CD4-positive, alpha-beta T cell (primary cell): ENCODE data around the gene PRSS50. TPM values are rescaled to one million over a fixed set of nuclear protein-coding genes. Genes with fewer than 3 reads are reported as not detected.

Source experiments
- ATAC-seq: fragments of 200-7000 bp; cut with Tn5 transposase; one replicate; pipeline ENCODE4 v1.10.0; 2022; ENCODE audit warnings: mild to moderate bottlenecking; ENCODE audit not compliant: poor library complexity
- CTCF ChIA-PET: fragments of 350-600 bp; sonication (Branson Sonifier 250); formaldehyde crosslinking; loops from one replicate; lab custom pipeline; 2021; ENCODE audit warnings: antibody characterized with exemption, inconsistent platforms; lab: Charles Lee
- POLR2A ChIA-PET: fragments of 350-600 bp; sonication (Branson Sonifier 250); formaldehyde crosslinking; loops from one replicate; lab custom pipeline; 2021; ENCODE audit warnings: antibody characterized with exemption, inconsistent platforms; lab: Charles Lee
- DNase-seq, 14 experiments: peaks; one replicate each; pipeline ENCODE4 v3.0.0-alpha.2; 2013 to 2020; ENCODE audit warnings: mixed read lengths in 2 of 14
- H3K27ac ChIP-seq, 2 donors: one replicate each; pipeline versions ENCODE4 v1.5.1 to v1.7.0; 2013; ENCODE audit warnings: low read length in 2 of 2, low read depth in 1 of 2, mild to moderate bottlenecking in 1 of 2
- H3K27me3 ChIP-seq, 2 experiments: 1 replicate in 1 of 2; 2 replicates in 1 of 2; pipeline versions ENCODE4 v1.6.1 to v1.7.0; 2013; ENCODE audit warnings: low read length in 2 of 2, control low read depth in 1 of 2, mild to moderate bottlenecking in 1 of 2, moderate library complexity in 1 of 2; ENCODE audit not compliant: insufficient read depth in 2 of 2, control insufficient read depth in 1 of 2
- H3K36me3 ChIP-seq: one replicate; pipeline ENCODE4 v1.6.1; 2013; ENCODE audit warnings: low read length, control low read depth; ENCODE audit not compliant: insufficient read depth
- H3K4me1 ChIP-seq: one replicate; pipeline ENCODE4 v1.6.1; 2013; ENCODE audit warnings: low read length, control low read depth; ENCODE audit not compliant: insufficient read depth
- H3K4me3 ChIP-seq: one replicate; pipeline ENCODE4 v1.5.1; 2013; ENCODE audit warnings: mild to moderate bottlenecking, low read length, moderate library complexity
- H3K9me3 ChIP-seq, 2 experiments: 1 replicate in 1 of 2; 2 replicates in 1 of 2; pipeline versions ENCODE4 v1.6.1 to v1.7.0; 2013; ENCODE audit warnings: low read length in 2 of 2, mild to moderate bottlenecking in 2 of 2, control low read depth in 1 of 2, moderate library complexity in 1 of 2; ENCODE audit not compliant: control insufficient read depth in 1 of 2, insufficient read depth in 1 of 2
- H3K27ac Mint-ChIP-seq: one replicate; pipeline ENCODE4 v1.8.0; 2020; ENCODE audit warnings: mixed read lengths
- H3K27me3 Mint-ChIP-seq: one replicate; pipeline ENCODE4 v1.8.0; 2021; ENCODE audit warnings: mixed read lengths
- H3K36me3 Mint-ChIP-seq: one replicate; pipeline ENCODE4 v1.8.0; 2021; ENCODE audit warnings: low read depth, mixed read lengths
- H3K4me1 Mint-ChIP-seq: one replicate; pipeline ENCODE4 v1.8.0; 2021; ENCODE audit warnings: low read depth, mixed read lengths
- H3K4me3 Mint-ChIP-seq: one replicate; pipeline ENCODE4 v1.8.0; 2020; ENCODE audit warnings: mild to moderate bottlenecking, mixed read lengths
- H3K9me3 Mint-ChIP-seq: one replicate; pipeline ENCODE4 v1.8.0; 2020; ENCODE audit warnings: mixed read lengths
- intact Hi-C, 2 experiments: fragments of 100-400 bp; cut with DNase I in 1 of 2; cut with micrococcal nuclease in 1 of 2; formaldehyde crosslinking; loops; one replicate each; pipeline versions ENCODE4 v1.15.1 to v1.9.0; 2023 to 2025; cut with DNase I, micrococcal nuclease
- total RNA-seq, 174 experiments: library from RNA in 2 of 174; stranded (reverse) in 2 of 174; gene quantifications; one replicate each; pipeline ENCODE4 v1.2.3 and lab custom pipeline; 2021 to 2026
- TF ChIP-seq, protein P1 (sequence below): fragments of 200-600 bp; IDR thresholded peaks from one replicate; pipeline ENCODE4 v1.8.0; 2022; ENCODE audit warnings: antibody characterized with exemption, mild to moderate bottlenecking

PRSS50 gene
- total RNA-seq, 2 experiments from 2014 or later = not detected

GRCh38 chr3:46677411-46677726, 40.3 kb downstream of the PRSS50 start:
- POLR2A ChIA-PET = no interaction called here
- TF ChIP-seq, protein P1, sequence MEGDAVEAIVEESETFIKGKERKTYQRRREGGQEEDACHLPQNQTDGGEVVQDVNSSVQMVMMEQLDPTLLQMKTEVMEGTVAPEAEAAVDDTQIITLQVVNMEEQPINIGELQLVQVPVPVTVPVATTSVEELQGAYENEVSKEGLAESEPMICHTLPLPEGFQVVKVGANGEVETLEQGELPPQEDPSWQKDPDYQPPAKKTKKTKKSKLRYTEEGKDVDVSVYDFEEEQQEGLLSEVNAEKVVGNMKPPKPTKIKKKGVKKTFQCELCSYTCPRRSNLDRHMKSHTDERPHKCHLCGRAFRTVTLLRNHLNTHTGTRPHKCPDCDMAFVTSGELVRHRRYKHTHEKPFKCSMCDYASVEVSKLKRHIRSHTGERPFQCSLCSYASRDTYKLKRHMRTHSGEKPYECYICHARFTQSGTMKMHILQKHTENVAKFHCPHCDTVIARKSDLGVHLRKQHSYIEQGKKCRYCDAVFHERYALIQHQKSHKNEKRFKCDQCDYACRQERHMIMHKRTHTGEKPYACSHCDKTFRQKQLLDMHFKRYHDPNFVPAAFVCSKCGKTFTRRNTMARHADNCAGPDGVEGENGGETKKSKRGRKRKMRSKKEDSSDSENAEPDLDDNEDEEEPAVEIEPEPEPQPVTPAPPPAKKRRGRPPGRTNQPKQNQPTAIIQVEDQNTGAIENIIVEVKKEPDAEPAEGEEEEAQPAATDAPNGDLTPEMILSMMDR = no peak
- Mint-ChIP-seq H3K27me3 (no peaks in the 10 kb centered on the region), H3K27ac (no peak overlapping the region), H3K4me1 (no peaks in the 10 kb centered on the region), H3K36me3 (peaks cover 49% of the 10 kb centered on the region), H3K9me3 (no peaks in the 10 kb centered on the region), H3K4me3 (no peak overlapping the region)
- intact Hi-C loops = no loop called here
- Histone ChIP-seq H3K27ac (no peak overlapping the region), H3K4me3 (no peak overlapping the region), H3K27me3 (no peaks in the 10 kb centered on the region), H3K36me3 (peaks cover 19% of the 10 kb centered on the region), H3K4me1 (no peaks in the 10 kb centered on the region), H3K9me3 (no peaks in the 10 kb centered on the region)
- ATAC-seq (no peak), DNase-seq (no peak)
- CTCF ChIA-PET = no interaction called here

GRCh38 chr3:46676601-46677410, 40.9 kb downstream of the PRSS50 start:
- Mint-ChIP-seq H3K27me3 (no peaks in the 10 kb centered on the region), H3K9me3 (no peaks in the 10 kb centered on the region), H3K4me3 (no peak overlapping the region), H3K27ac (no peak overlapping the region), H3K36me3 (peaks cover 49% of the 10 kb centered on the region), H3K4me1 (no peaks in the 10 kb centered on the region)
- H3K36me3 ChIP-seq = peaks cover 13% of the 10 kb centered on the region
- TF ChIP-seq, protein P1 = no peak
- H3K27me3 ChIP-seq = no peaks in the 10 kb centered on the region
- DNase-seq (no peak), ATAC-seq (no peak)
- H3K4me3 ChIP-seq = no peak overlapping the region
- intact Hi-C loops = no loop called here
- ChIA-PET CTCF (no interaction called here), POLR2A (no interaction called here)
- no peaks in the 10 kb centered on the region for H3K4me1 ChIP-seq
- H3K9me3 ChIP-seq = no peaks in the 10 kb centered on the region
- no peak overlapping the region for H3K27ac ChIP-seq

- Histone ChIP-seq H3K36me3 (peaks cover 12% of the 10 kb centered on the region), H3K27me3 (no peaks in the 10 kb centered on the region), H3K27ac (no peak overlapping the region), H3K4me3 (no peak overlapping the region), H3K9me3 (no peaks in the 10 kb centered on the region), H3K4me1 (no peaks in the 10 kb centered on the region)
- ChIA-PET POLR2A (no interaction called here), CTCF (no interaction called here)
- no peak for DNase-seq
- no peaks in the 10 kb centered on the region for H3K9me3 Mint-ChIP-seq
- H3K27ac Mint-ChIP-seq = no peak overlapping the region
- no peak overlapping the region for H3K4me3 Mint-ChIP-seq
- no peaks in the 10 kb centered on the region for H3K4me1 Mint-ChIP-seq
- H3K27me3 Mint-ChIP-seq = no peaks in the 10 kb centered on the region
- TF ChIP-seq, protein P1 = no peak
- peaks cover 56% of the 10 kb centered on the region for H3K36me3 Mint-ChIP-seq
- no peak for ATAC-seq
- intact Hi-C loops = no loop called here
Observed at GRCh38 chr3:46675843-46676567, 41.7 kb downstream of the PRSS50 start.
